GM12891 (cell line): ENCODE measurements around the gene TNS1.

Experiments used
- DNase-seq: peaks from one replicate; pipeline ENCODE4 v3.0.0; 2011; ENCODE audit warnings: low spot score; ENCODE audit not compliant: insufficient read length
- FAIRE-seq: peaks from 2 replicates; lab custom pipeline; 2011; peaks lifted over from hg19 to GRCh38; lab: Jason Lieb, UNC
- PAX5 ChIP-seq: IDR thresholded peaks from 2 replicates; pipeline ENCODE4 v1.6.1; 2011; ENCODE audit warnings: low read length, moderate library complexity, mild to moderate bottlenecking; ENCODE audit not compliant: insufficient read depth, severe bottlenecking
- POLR2A ChIP-seq: IDR thresholded peaks from 2 replicates; pipeline ENCODE4 v1.6.1; 2011; ENCODE audit warnings: low read depth, low read length, control low read depth
- POLR2AphosphoS5 ChIP-seq: IDR thresholded peaks from 2 replicates; pipeline ENCODE4 v1.6.1; 2011; ENCODE audit warnings: low read depth, low read length, control low read depth
- POU2F2 ChIP-seq: IDR thresholded peaks from 2 replicates; pipeline ENCODE4 v1.6.1; 2011; ENCODE audit warnings: low read depth, mild to moderate bottlenecking, control low read depth, low read length, moderate library complexity
- SPI1 ChIP-seq: IDR thresholded peaks from 2 replicates; pipeline ENCODE4 v1.6.1; 2011; ENCODE audit warnings: low read depth, low read length, control low read depth
- TAF1 ChIP-seq: IDR thresholded peaks from 2 replicates; pipeline ENCODE4 v1.6.1; 2011; ENCODE audit warnings: low read depth, low read length, control low read depth

Gene TNS1

GRCh38 chr2:218036371-218036770 lies 33.6 kb upstream of the TNS1 start:
- DNase-seq (no peak), FAIRE-seq (peak; percentile 35)
- no peak for TF ChIP-seq PAX5
- no peak for TF ChIP-seq POLR2A
- TF ChIP-seq POLR2AphosphoS5 = no peak
- no peak for TF ChIP-seq POU2F2
- no peak for TF ChIP-seq TAF1
- TF ChIP-seq SPI1 = no peak

DNA sequence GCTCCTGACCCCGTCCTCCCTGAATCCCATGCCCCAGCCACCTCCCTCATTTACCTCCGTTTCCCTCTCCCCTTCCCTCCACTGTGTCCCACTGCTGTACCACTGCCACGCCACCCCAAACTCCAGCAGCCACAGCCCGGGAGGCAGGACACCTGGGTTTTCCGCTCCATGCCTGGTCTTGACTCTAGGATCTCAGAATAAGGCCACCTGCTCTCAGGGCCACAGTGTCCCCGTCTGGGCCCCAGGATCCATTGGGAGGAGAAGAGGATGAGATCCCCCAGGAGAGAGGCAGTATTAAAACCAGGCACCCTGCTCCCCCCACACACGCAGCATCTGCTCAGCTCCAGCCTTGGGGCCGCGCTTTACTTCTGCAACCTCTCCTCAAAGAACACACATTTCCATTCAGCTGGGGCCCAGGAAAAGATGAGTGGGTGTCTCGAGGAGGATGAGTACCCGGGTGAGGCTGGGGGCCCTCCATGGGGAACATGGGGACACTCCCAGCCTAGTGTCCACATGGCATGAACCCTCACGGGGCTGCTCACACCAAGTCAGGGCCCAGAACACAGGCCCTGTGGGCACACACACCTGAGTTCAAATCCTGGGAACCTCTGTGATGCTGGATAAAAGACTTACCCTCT lies 32.8 kb upstream of the TNS1 start:
- TF ChIP-seq POU2F2 = no peak
- TF ChIP-seq POLR2A = no peak
- no peak for TF ChIP-seq POLR2AphosphoS5
- TF ChIP-seq SPI1 = no peak
- DNase-seq (no peak), FAIRE-seq (no peak)

DNA sequence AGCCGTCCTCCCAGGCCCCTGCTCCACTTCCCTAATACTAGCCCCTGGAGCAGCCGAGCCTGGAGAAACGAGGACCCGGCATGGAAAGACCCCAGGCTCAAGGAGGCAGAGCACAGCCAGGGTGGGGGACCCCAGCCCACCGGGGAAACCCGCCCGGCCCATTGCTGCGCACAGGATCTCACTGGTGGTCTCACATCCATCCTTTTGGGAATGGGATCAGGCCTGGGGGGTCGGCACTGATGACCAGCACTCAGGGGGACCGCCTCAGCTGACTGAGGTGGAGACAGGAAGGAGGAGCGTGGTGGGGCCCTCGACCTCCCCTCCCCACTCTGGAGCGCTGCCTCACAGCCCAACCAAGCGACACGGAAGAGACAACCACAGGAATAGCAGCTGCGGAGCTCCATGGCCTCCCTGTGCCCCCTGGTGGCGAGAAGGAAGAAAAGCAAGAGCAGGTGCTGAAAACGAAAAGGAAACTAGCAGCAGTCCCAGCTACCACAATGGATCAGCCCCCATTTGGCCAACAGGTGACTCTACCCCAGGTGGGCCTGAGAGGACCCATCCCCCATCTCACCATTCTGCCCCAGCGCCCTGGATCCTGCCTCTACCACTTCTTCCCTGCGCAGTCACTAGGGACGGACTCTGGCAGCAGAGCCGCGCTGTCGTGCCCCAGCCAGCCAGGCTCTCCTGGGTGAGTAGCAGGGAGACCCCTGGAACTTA lies 31.9 kb upstream of the TNS1 start:
- TF ChIP-seq SPI1 (0 out of 2 replicates have a peak, but pooled peaks have one; percentile 18), POU2F2 (0 out of 2 replicates have a peak, but pooled peaks have one; percentile 28), TAF1 (peak; percentile 30; the same call in 1 of the 2 replicates)
- DNase-seq (peak; percentile 69), FAIRE-seq (peak; percentile 100)

- FAIRE-seq (peak; percentile 54), DNase-seq (no peak)
- TF ChIP-seq TAF1 (no peak), SPI1 (no peak), PAX5 (no peak), POLR2A (no peak), POLR2AphosphoS5 (no peak), POU2F2 (no peak)
Observed at GRCh38 chr2:218033590-218034496, 31.0 kb upstream of the TNS1 start.

DNA sequence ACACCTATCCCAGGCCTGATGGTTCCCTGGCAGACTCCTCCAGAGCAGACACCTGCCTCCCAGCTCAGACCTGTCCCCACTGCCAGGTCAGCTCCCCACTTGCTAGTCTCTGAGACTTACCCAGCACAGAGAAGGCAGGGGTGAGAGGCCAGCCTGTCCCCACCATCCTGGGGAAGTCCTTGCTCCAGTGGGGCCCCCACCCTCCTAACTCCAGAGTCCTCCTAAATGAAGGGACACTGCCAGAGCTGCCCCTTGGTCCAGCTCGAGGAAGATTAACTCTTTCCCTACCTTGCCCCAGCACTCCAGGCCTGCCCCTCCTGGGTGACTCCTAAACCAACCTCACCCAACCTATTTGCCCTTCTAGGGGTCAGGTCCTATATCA lies 30.4 kb upstream of the TNS1 start:
- DNase-seq (no peak), FAIRE-seq (no peak)
- TF ChIP-seq POU2F2 = no peak
- no peak for TF ChIP-seq POLR2AphosphoS5
- TF ChIP-seq SPI1 = no peak
- no peak for TF ChIP-seq PAX5
- no peak for TF ChIP-seq POLR2A

GRCh38 chr2:218032336-218033171 lies 29.8 kb upstream of the TNS1 start:
- no peak for TF ChIP-seq TAF1
- no peak for TF ChIP-seq POU2F2
- TF ChIP-seq POLR2AphosphoS5 = no peak
- TF ChIP-seq SPI1 = no peak
- TF ChIP-seq POLR2A = no peak
- TF ChIP-seq PAX5 = no peak
- FAIRE-seq (no peak), DNase-seq (no peak)

DNA sequence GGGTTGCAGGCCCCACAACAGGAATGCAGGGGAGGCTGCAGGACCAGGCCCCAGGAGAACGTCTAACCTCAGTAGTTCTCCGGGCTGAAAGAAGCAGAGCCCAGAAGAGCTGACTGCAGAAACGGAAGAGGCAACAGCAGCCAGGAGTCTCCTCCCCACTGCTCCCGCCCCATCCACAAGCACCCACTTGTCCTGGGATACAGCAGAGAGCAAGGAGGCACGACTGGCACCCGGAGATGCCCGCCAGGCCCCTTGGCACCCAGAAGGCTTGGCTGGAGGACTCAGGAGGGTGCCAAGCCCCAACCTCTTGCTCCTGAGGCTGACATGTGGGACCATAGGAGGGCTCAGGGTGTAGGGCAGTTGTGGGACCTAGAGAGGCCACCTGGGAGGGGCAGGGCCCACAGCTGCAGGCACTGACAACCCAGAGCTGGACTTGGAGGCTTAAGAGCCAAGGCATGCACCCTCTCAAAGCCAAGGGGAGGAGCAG lies 29.0 kb upstream of the TNS1 start:
- FAIRE-seq = no peak
- no peak for DNase-seq
- no peak for TF ChIP-seq PAX5
- no peak for TF ChIP-seq TAF1
- no peak for TF ChIP-seq POLR2A
- TF ChIP-seq POLR2AphosphoS5 = no peak
- TF ChIP-seq SPI1 = no peak
- no peak for TF ChIP-seq POU2F2

DNA sequence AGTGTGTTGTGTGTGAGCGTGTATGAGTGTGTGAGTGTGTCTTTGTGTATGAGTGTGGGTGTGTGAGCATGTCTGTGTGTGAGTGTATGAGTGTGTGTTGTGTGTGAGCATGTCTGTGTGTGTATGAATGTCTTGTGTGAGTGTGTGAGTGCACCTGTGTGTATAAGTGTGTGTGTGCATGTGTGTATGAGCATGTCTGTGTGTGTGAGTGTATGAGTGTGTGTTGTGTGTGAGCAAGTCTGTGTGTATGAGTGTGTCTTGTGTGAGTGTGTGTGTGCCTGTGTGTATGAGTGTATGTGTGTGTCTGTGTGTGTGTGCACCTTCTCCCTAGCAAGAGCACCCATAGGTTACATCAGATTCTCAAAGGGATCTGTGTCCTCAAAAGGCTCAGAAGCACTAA lies 28.5 kb upstream of the TNS1 start:
- FAIRE-seq (no peak), DNase-seq (no peak)
- TF ChIP-seq SPI1 (no peak), POLR2AphosphoS5 (no peak), PAX5 (no peak), POU2F2 (no peak), POLR2A (no peak), TAF1 (no peak)
